Measurements from ENCODE around the gene CLIP2.
"Not testable (repeated sequence)": the region's sequence is repeated elsewhere in the genome, so short reads cannot be mapped to it uniquely, and the experiment has no call there.

Gene CLIP2

DNA sequence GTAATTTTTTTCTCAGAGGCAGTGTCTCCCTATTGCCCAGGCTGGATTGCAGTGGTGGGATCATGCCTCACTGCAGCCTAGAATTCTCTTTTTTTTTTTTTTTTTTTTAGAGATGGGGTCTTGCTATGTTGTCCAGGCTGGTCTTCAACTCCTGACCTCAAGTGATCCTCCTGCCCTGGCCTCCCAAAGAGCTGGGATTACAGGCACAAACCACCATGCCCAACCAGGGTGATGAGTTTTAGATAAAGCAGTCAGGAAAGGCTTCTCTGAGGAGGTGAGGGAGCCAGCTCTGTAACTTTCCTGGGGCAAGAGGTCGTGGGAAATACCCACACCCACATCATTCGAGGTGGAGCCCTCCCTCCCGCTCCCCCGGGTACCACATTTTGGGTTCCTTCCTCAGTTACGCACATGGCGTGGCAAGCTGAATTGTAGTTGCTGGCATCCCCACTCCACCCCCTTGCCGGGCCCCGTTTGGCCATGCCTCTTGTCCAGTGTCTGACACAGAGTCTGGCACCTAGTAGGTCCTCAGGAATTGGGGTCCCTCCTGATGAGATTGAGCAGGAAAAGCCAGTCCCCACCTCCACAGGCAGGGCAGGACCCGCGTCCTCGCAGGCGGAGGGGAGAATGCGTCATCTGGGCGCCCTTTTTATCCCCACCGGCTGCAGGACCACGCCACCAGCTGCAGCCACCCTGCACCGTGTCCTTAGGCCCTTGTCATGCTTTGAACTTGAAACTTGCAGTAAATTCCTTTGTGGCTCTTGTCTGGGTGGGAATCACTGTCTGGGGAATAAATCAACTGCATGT lies 43.4 kb downstream of the CLIP2 start:
- no peaks in the 10 kb centered on the region for H3K9me3 ChIP-seq (ENCODE audit: control insufficient read depth, low read length)
- no peaks in the 10 kb centered on the region for H3K27me3 ChIP-seq (ENCODE audit: control insufficient read depth, insufficient read depth, low read length, poor library complexity, severe bottlenecking)
- 96% methylated on average over 17 of the region's 17 CpGs for WGBS, 2 experiments
- no peaks in the 10 kb centered on the region for H3K4me1 ChIP-seq (ENCODE audit: control insufficient read depth, insufficient read depth, low read length)
- H3K27ac ChIP-seq (ENCODE audit: insufficient read depth, low read depth, low read length, poor library complexity, severe bottlenecking) = no peak overlapping the region
- no peaks in the 10 kb centered on the region for H3K36me3 ChIP-seq (ENCODE audit: control insufficient read depth, insufficient read depth, low read length)
- no peak overlapping the region for H3K4me3 ChIP-seq (ENCODE audit: insufficient read depth, low read depth, low read length)

DNA sequence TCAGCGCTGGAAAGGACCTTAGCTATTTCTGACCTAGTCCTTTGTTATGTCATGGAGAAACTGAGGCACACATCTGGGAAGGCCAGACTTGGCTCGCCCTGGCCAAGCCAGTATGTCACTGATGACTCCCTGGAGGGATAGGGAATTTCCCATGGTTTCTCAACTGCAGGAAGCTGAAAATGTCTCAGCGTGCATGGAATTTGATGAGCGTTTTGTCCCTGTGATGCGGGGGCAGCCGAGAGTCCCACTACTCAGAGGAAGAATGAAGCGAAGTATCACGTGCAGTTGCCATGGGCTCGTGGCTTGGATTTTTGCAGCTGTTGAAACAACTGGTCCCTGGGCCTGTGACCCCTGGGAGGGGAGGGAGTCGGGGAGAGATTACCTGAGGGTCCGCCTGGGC lies 44.8 kb downstream of the CLIP2 start:
- Histone ChIP-seq H3K27me3 (ENCODE audit: control insufficient read depth, insufficient read depth, low read length, poor library complexity, severe bottlenecking) (no peaks in the 10 kb centered on the region), H3K4me3 (ENCODE audit: insufficient read depth, low read depth, low read length) (no peak overlapping the region), H3K27ac (ENCODE audit: insufficient read depth, low read depth, low read length, poor library complexity, severe bottlenecking) (no peak overlapping the region), H3K36me3 (ENCODE audit: control insufficient read depth, insufficient read depth, low read length) (no peaks in the 10 kb centered on the region), H3K4me1 (ENCODE audit: control insufficient read depth, insufficient read depth, low read length) (no peaks in the 10 kb centered on the region), H3K9me3 (ENCODE audit: control insufficient read depth, low read length) (no peaks in the 10 kb centered on the region)
- WGBS, 2 experiments = 84 to 85% methylated on average over 11 of the region's 11 CpGs

DNA sequence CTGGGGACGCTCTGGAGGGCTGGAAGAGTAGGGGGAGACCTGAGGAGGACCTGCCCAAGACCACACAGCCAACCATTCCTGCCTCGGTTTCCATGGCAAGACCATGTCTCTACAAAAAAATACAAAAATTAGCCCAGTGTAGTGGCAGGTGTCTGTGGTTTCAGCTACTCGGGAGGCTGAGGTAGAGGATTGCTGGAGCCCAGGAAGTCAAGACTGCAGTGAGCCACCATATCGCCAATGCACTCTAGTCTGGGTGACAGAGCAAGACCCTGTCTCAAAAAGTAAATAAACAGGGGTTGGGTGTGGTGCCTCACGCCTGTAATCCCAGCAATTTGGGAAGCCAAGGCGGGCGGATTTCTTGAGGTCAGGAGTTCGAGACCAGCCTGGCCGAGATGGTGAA lies 48.7 kb downstream of the CLIP2 start:
- Histone ChIP-seq H3K27ac (ENCODE audit: insufficient read depth, low read depth, low read length, poor library complexity, severe bottlenecking) (no peak overlapping the region), H3K4me3 (ENCODE audit: insufficient read depth, low read depth, low read length) (no peak overlapping the region), H3K9me3 (ENCODE audit: control insufficient read depth, low read length) (no peaks in the 10 kb centered on the region), H3K36me3 (ENCODE audit: control insufficient read depth, insufficient read depth, low read length) (no peaks in the 10 kb centered on the region), H3K4me1 (ENCODE audit: control insufficient read depth, insufficient read depth, low read length) (no peaks in the 10 kb centered on the region), H3K27me3 (ENCODE audit: control insufficient read depth, insufficient read depth, low read length, poor library complexity, severe bottlenecking) (no peaks in the 10 kb centered on the region)
- 91 to 95% methylated on average over 9 of the region's 9 CpGs for WGBS, 2 experiments

DNA sequence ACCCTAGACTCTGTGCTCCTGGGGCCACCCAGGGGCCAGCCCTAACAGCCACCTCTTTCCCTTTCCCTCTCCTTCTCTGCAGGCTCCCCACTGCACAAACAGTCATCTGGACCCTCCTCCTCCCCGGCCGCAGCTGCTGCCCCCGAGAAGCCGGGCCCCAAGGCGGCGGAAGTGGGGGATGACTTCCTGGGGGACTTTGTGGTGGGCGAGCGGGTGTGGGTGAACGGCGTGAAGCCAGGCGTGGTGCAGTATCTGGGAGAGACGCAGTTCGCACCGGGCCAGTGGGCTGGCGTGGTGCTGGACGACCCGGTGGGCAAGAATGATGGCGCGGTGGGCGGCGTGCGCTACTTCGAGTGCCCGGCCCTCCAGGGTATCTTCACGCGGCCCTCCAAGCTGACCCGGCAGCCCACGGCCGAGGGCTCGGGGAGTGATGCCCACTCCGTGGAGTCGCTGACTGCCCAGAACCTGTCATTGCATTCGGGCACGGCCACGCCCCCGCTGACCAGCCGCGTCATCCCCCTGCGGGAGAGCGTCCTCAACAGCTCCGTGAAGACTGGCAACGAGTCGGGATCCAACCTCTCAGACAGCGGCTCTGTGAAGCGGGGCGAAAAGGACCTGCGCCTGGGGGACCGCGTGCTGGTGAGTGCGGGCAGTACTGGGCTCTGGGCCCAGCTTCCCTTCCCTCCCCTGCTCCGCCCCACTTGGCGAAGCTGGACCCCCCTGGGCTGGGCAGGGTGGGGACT lies 49.3 kb downstream of the CLIP2 start:
- Histone ChIP-seq H3K9me3 (ENCODE audit: control insufficient read depth, low read length) (no peaks in the 10 kb centered on the region), H3K4me3 (ENCODE audit: insufficient read depth, low read depth, low read length) (no peak overlapping the region), H3K36me3 (ENCODE audit: control insufficient read depth, insufficient read depth, low read length) (no peaks in the 10 kb centered on the region), H3K27me3 (ENCODE audit: control insufficient read depth, insufficient read depth, low read length, poor library complexity, severe bottlenecking) (no peaks in the 10 kb centered on the region), H3K27ac (ENCODE audit: insufficient read depth, low read depth, low read length, poor library complexity, severe bottlenecking) (no peak overlapping the region), H3K4me1 (ENCODE audit: control insufficient read depth, insufficient read depth, low read length) (no peaks in the 10 kb centered on the region)
- 94 to 96% methylated on average over 52 of the region's 52 CpGs for WGBS, 2 experiments

DNA sequence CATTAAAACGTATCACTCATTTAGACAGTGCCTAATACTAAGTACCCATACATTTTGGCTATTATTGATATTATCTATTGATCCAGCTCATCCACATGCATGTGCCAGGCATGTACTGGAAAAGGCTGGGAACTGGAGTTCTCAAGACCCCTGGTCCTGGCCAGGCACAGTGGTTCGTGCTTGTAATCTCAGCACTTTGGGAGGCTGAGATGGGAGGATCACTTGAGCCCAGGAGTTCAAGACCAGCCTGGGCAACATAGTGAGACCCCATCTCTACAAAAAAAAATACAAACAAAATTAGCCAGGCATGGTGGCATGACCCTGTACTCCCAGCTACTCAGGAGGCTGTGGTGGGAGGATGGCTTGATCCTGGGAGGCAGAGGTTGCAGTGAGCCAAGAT lies 50.4 kb downstream of the CLIP2 start:
- H3K27me3 ChIP-seq (ENCODE audit: control insufficient read depth, insufficient read depth, low read length, poor library complexity, severe bottlenecking); H3K36me3 ChIP-seq (ENCODE audit: control insufficient read depth, insufficient read depth, low read length); H3K9me3 ChIP-seq (ENCODE audit: control insufficient read depth, low read length); H3K27ac ChIP-seq (ENCODE audit: insufficient read depth, low read depth, low read length, poor library complexity, severe bottlenecking); H3K4me3 ChIP-seq (ENCODE audit: insufficient read depth, low read depth, low read length); H3K4me1 ChIP-seq (ENCODE audit: control insufficient read depth, insufficient read depth, low read length): not testable (repeated sequence)
- 89 to 99% methylated on average over 2 of the region's 2 CpGs for WGBS, 2 experiments

DNA sequence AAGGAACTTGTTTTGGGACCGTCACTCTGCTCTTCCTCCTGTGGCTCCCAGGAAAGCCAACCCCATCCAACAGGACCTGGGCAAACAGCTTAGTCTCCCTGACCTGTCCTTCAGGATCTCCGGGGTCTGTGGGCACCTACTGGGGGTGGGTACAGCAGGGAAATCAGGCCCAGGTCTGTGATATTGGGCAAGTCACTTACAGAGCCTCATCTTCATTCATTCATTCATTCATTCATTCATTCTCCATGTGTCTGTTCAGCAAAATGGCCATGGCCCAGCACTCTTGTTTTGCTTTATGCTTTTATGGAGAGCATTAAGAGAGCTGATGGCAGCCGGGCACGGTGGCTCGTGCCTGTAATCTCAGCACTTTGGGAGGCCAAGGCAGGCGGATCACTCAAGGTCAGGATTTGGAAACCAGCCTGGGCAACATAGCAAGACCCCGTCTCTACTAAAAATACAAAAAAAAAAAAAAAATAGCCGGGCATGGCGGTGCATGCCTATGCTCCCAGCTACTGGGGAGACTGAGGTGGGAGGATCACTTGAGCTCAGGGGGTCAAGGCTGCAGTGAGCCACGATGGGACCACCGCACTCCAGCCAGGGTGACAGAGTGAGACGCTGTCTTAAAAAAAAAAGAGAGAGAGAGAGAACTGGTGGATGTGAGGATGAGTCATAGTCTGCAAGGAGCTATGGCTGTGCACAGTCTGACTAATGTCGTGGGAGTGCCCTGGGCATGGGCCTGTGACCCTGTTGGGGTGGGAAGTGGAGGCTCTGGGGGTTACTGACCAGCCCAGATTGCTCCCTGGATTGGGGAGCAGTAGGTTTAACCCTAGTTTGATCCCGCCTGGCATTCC lies 54.3 kb downstream of the CLIP2 start:
- no peaks in the 10 kb centered on the region for H3K9me3 ChIP-seq (ENCODE audit: control insufficient read depth, low read length)
- no peaks in the 10 kb centered on the region for H3K36me3 ChIP-seq (ENCODE audit: control insufficient read depth, insufficient read depth, low read length)
- H3K4me1 ChIP-seq (ENCODE audit: control insufficient read depth, insufficient read depth, low read length) = no peaks in the 10 kb centered on the region
- no peak overlapping the region for H3K27ac ChIP-seq (ENCODE audit: insufficient read depth, low read depth, low read length, poor library complexity, severe bottlenecking)
- WGBS, 2 experiments = 85 to 88% methylated on average over 13 to 14 of the region's 14 CpGs
- no peaks in the 10 kb centered on the region for H3K27me3 ChIP-seq (ENCODE audit: control insufficient read depth, insufficient read depth, low read length, poor library complexity, severe bottlenecking)
- H3K4me3 ChIP-seq (ENCODE audit: insufficient read depth, low read depth, low read length) = no peak overlapping the region

DNA sequence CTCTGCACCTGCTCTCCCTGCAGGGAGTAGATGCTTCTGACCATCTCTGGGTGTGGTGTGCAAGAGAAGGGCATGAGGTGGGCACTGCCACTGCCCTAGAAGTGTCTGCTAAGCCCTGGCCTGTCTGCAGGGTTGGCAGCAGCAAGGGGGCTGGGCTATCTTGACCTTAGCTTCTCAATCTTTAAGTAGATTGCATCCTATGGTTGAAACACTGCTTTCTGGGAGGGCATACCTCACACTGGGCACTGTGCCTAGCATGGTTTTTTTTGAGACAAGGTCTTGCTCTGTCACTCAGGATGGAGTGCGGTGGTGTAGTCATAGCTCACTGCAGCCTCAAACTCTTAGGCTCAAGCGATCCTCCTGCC lies 54.9 kb downstream of the CLIP2 start:
- Histone ChIP-seq H3K27me3 (ENCODE audit: control insufficient read depth, insufficient read depth, low read length, poor library complexity, severe bottlenecking) (no peaks in the 10 kb centered on the region), H3K27ac (ENCODE audit: insufficient read depth, low read depth, low read length, poor library complexity, severe bottlenecking) (no peak overlapping the region), H3K36me3 (ENCODE audit: control insufficient read depth, insufficient read depth, low read length) (no peaks in the 10 kb centered on the region), H3K9me3 (ENCODE audit: control insufficient read depth, low read length) (no peaks in the 10 kb centered on the region), H3K4me3 (ENCODE audit: insufficient read depth, low read depth, low read length) (no peak overlapping the region), H3K4me1 (ENCODE audit: control insufficient read depth, insufficient read depth, low read length) (no peaks in the 10 kb centered on the region)
- 97 to 98% methylated on average over 2 of the region's 2 CpGs for WGBS, 2 experiments

DNA sequence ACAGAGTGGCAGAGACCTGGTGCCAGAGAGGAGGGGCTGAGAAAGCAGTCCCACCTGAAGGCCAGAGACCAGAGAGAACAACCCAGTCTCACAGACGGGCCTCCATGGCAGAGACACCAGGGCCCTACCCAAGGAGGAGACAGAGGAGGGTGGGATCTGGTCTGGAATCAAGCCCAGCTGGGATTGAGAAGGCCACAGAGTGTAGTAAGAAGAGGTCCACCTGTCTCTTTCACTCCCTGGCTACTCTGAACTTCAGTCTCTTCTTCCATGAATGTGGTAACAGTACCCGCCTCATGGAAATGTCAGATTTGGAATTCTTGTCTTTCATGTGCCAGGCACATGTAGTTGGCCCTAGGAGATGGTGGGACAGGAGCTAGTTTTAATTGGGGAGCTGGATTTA lies 55.6 kb downstream of the CLIP2 start:
- Histone ChIP-seq H3K27me3 (ENCODE audit: control insufficient read depth, insufficient read depth, low read length, poor library complexity, severe bottlenecking) (no peaks in the 10 kb centered on the region), H3K9me3 (ENCODE audit: control insufficient read depth, low read length) (no peaks in the 10 kb centered on the region), H3K4me1 (ENCODE audit: control insufficient read depth, insufficient read depth, low read length) (no peaks in the 10 kb centered on the region), H3K4me3 (ENCODE audit: insufficient read depth, low read depth, low read length) (no peak overlapping the region), H3K36me3 (ENCODE audit: control insufficient read depth, insufficient read depth, low read length) (no peaks in the 10 kb centered on the region), H3K27ac (ENCODE audit: insufficient read depth, low read depth, low read length, poor library complexity, severe bottlenecking) (no peak overlapping the region)
- 93 to 95% methylated on average over 2 of the region's 2 CpGs for WGBS, 2 experiments

DNA sequence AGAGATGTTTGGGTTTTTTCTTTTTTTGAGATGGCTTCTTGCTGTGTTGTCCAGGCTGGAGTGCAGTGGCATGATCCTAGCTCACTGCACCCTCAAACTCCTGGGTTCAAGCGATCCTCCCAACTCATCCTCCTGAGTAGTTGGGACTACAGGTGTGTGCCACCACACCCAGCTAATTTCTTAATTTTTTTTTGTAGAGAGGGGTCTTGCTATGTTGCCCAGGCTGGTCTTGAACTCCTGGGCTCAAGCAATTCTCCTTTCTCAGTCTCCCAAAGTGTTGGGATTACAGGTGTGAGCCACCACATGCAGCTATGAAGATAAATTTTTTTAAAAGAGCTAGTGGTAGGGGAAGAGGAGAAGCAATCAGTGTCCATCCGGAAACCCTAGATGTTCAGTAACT lies 56.8 kb downstream of the CLIP2 start:
- Histone ChIP-seq H3K27me3 (ENCODE audit: control insufficient read depth, insufficient read depth, low read length, poor library complexity, severe bottlenecking) (no peaks in the 10 kb centered on the region), H3K36me3 (ENCODE audit: control insufficient read depth, insufficient read depth, low read length) (no peaks in the 10 kb centered on the region), H3K4me3 (ENCODE audit: insufficient read depth, low read depth, low read length) (no peak overlapping the region), H3K4me1 (ENCODE audit: control insufficient read depth, insufficient read depth, low read length) (no peaks in the 10 kb centered on the region), H3K27ac (ENCODE audit: insufficient read depth, low read depth, low read length, poor library complexity, severe bottlenecking) (no peak overlapping the region), H3K9me3 (ENCODE audit: control insufficient read depth, low read length) (no peaks in the 10 kb centered on the region)
- WGBS, 2 experiments = 91 to 98% methylated on average over 2 of the region's 2 CpGs

DNA sequence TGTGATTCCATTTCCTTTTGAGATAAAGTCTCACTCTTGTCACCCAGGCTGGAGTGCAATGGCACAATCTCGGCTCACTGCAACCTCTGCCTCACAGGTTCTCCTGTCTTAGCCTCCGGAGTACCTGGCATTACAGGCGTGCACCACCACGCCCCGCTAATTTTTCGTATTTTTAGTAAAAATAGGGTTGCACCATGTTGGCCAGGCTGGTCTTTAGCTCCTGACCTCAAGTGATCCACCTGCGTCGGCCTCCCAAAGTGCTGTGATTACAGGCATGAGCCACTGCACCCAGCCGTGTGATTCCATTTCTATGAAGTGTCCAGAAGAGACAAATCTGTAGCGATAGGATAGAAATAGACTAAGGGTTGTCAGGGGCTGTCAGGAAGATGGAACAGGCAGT lies 60.4 kb downstream of the CLIP2 start:
- Histone ChIP-seq H3K4me3 (ENCODE audit: insufficient read depth, low read depth, low read length) (no peak overlapping the region), H3K27me3 (ENCODE audit: control insufficient read depth, insufficient read depth, low read length, poor library complexity, severe bottlenecking) (no peaks in the 10 kb centered on the region), H3K36me3 (ENCODE audit: control insufficient read depth, insufficient read depth, low read length) (no peaks in the 10 kb centered on the region), H3K4me1 (ENCODE audit: control insufficient read depth, insufficient read depth, low read length) (no peaks in the 10 kb centered on the region), H3K27ac (ENCODE audit: insufficient read depth, low read depth, low read length, poor library complexity, severe bottlenecking) (no peak overlapping the region), H3K9me3 (ENCODE audit: control insufficient read depth, low read length) (no peaks in the 10 kb centered on the region)
- WGBS, 2 experiments = 95% methylated on average over 10 of the region's 10 CpGs

Measured in ectodermal cell (in vitro differentiated cells).